DOHH2 (cell line): Measurements from ENCODE around the gene ZMIZ2.

Source experiments
- H3F3A ChIP-seq: fragments of 200-600 bp; sonication (generic), shearing (Covaris generic); 2 replicates; pipeline ENCODE4 v1.6.0; 2016; ENCODE audit warnings: antibody characterized with exemption, mild to moderate bottlenecking; ENCODE audit not compliant: control insufficient read depth, insufficient read depth
- H3K27ac ChIP-seq: fragments of 200-600 bp; sonication (generic); 2 replicates; pipeline ENCODE4 v1.5.1; 2014; ENCODE audit warnings: low read depth, mild to moderate bottlenecking, low read length, moderate library complexity
- H3K27me3 ChIP-seq: fragments of 200-600 bp; sonication (generic); 2 replicates; pipeline ENCODE4 v1.6.1; 2014; ENCODE audit warnings: mild to moderate bottlenecking, low read length, mixed read lengths; ENCODE audit not compliant: control insufficient read depth
- H3K36me3 ChIP-seq: fragments of 200-600 bp; sonication (generic); 2 replicates; pipeline ENCODE4 v1.6.1; 2014; ENCODE audit warnings: mild to moderate bottlenecking, low read length, moderate library complexity, mixed read lengths; ENCODE audit not compliant: control insufficient read depth
- H3K4me1 ChIP-seq: fragments of 200-600 bp; sonication (generic); 2 replicates; pipeline ENCODE4 v1.6.1; 2014; ENCODE audit warnings: mild to moderate bottlenecking, low read length, mixed read lengths; ENCODE audit not compliant: control insufficient read depth
- H3K4me2 ChIP-seq: fragments of 200-600 bp; sonication (generic); 2 replicates; pipeline ENCODE4 v1.6.0; 2014; ENCODE audit warnings: mild to moderate bottlenecking, low read length, moderate library complexity
- H3K4me3 ChIP-seq: fragments of 200-600 bp; sonication (generic); 2 replicates; pipeline ENCODE4 v1.5.1; 2014; ENCODE audit warnings: mild to moderate bottlenecking, low read length, mixed read lengths
- H3K79me2 ChIP-seq: fragments of 200-600 bp; sonication (generic); 2 replicates; pipeline ENCODE4 v1.6.1; 2014; ENCODE audit warnings: mild to moderate bottlenecking, low read length, mixed read lengths; ENCODE audit not compliant: control insufficient read depth
- H3K9me2 ChIP-seq: fragments of 200-600 bp; sonication (generic); replicated peaks from 2 replicates; pipeline ENCODE4 v1.6.1; 2014; ENCODE audit warnings: mild to moderate bottlenecking, low read length, mixed read lengths; ENCODE audit not compliant: control insufficient read depth
- H3K9me3 ChIP-seq: fragments of 200-600 bp; sonication (generic); 2 replicates; pipeline ENCODE4 v1.6.1; 2014; ENCODE audit warnings: antibody characterized with exemption, low read length, mixed read lengths; ENCODE audit not compliant: control insufficient read depth, insufficient read depth
- H4K20me1 ChIP-seq: fragments of 200-600 bp; sonication (generic); 2 replicates; pipeline ENCODE4 v1.6.0; 2014; ENCODE audit warnings: low read depth, mild to moderate bottlenecking, antibody characterized with exemption, low read length, moderate library complexity; ENCODE audit not compliant: control insufficient read depth, insufficient read depth
- CTCF ChIP-seq: fragments of 200-600 bp; sonication (generic); IDR thresholded peaks from one replicate; pipeline ENCODE4 v1.5.1; 2014; ENCODE audit warnings: antibody characterized with exemption, mild to moderate bottlenecking, low read depth, low read length; ENCODE audit not compliant: poor library complexity, severe bottlenecking
- EZH2phosphoT487 ChIP-seq: fragments of 200-600 bp; sonication (generic); IDR thresholded peaks from 2 replicates; pipeline ENCODE4 v1.6.1; 2017; ENCODE audit warnings: borderline replicate concordance, mild to moderate bottlenecking, antibody characterized with exemption, low read length, moderate library complexity, mixed read lengths

The ZMIZ2 gene

GRCh38 chr7:44711528-44711927, 37.1 kb upstream of the ZMIZ2 start:
- Histone ChIP-seq H3K36me3 (peaks cover 28% of the 10 kb centered on the region), H3K4me3 (no peak overlapping the region), H3F3A (0 out of 2 replicates have a peak, but pooled peaks cover 4% of the 10 kb centered on the region), H3K4me2 (no peak overlapping the region), H3K9me2 (no peaks in the 10 kb centered on the region), H4K20me1 (no peaks in the 10 kb centered on the region), H3K27ac (no peak overlapping the region), H3K27me3 (no peaks in the 10 kb centered on the region), H3K79me2 (no peaks in the 10 kb centered on the region), H3K4me1 (no peaks in the 10 kb centered on the region), H3K9me3 (no peaks in the 10 kb centered on the region)
- no peak for TF ChIP-seq EZH2phosphoT487
- TF ChIP-seq CTCF, result no peak

DNA sequence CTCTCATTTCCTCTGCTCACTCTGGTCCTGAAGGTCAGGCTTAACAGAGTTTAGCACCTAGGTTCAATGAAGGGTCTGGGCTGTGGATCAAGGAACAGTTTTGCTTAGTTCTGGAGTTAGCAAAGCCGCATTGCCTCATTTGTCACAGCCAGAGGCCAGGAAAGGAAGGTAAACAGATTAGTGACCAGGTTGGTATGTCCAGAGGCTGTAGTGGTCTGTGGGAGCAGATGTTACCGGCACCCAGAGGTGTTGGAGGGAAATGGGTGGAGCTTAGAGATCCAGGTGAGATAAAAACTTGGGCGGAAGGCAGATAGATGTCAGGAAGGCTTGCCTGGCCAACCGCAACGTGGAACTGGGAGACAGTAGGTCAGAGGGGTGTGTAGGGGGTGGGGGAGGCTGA, 36.6 kb upstream of the ZMIZ2 start:
- Histone ChIP-seq H4K20me1 (no peaks in the 10 kb centered on the region), H3F3A (0 out of 2 replicates have a peak, but pooled peaks cover 4% of the 10 kb centered on the region), H3K9me3 (no peaks in the 10 kb centered on the region), H3K27ac (no peak overlapping the region), H3K4me3 (no peak overlapping the region), H3K4me1 (no peaks in the 10 kb centered on the region), H3K27me3 (no peaks in the 10 kb centered on the region), H3K79me2 (no peaks in the 10 kb centered on the region), H3K36me3 (peaks cover 25% of the 10 kb centered on the region), H3K9me2 (no peaks in the 10 kb centered on the region), H3K4me2 (no peak overlapping the region)
- no peak for TF ChIP-seq CTCF
- no peak for TF ChIP-seq EZH2phosphoT487

- Histone ChIP-seq H3K4me3 (no peak overlapping the region), H3K9me2 (no peaks in the 10 kb centered on the region), H3K79me2 (no peaks in the 10 kb centered on the region), H3F3A (0 out of 2 replicates have a peak, but pooled peaks cover 4% of the 10 kb centered on the region), H4K20me1 (no peaks in the 10 kb centered on the region), H3K9me3 (no peaks in the 10 kb centered on the region), H3K36me3 (peaks cover 14% of the 10 kb centered on the region), H3K4me1 (no peaks in the 10 kb centered on the region), H3K27ac (no peak overlapping the region), H3K4me2 (no peak overlapping the region), H3K27me3 (no peaks in the 10 kb centered on the region)
- TF ChIP-seq CTCF (no peak), EZH2phosphoT487 (no peak)
Observed at GRCh38 chr7:44713141-44713540, 35.5 kb upstream of the ZMIZ2 start.
